H9 (cell line): ENCODE results near the gene CA5A. TPM values are rescaled to one million over a fixed set of nuclear protein-coding genes. Genes with fewer than 3 reads are reported as not detected.

Source experiments
- DNase-seq: peaks from one replicate; pipeline ENCODE4 v3.0.0-alpha.2; 2017
- H2AFZ ChIP-seq: one replicate; pipeline ENCODE4 v1.6.1; 2013; ENCODE audit warnings: mild to moderate bottlenecking, low read length, control low read depth, moderate library complexity
- H2AK5ac ChIP-seq: 2 replicates; pipeline ENCODE4 v1.6.1; 2013; ENCODE audit warnings: low read length, control low read depth, mixed read lengths; ENCODE audit not compliant: insufficient read length
- H2BK120ac ChIP-seq: one replicate; pipeline ENCODE4 v1.6.1; 2013; ENCODE audit warnings: low read depth, mild to moderate bottlenecking, low read length, control low read depth, inconsistent platforms; ENCODE audit not compliant: poor library complexity, severe bottlenecking
- H2BK12ac ChIP-seq: 2 replicates; pipeline ENCODE4 v1.6.1; 2013; ENCODE audit warnings: low read length, control low read depth, mixed read lengths, low read depth; ENCODE audit not compliant: insufficient read length
- H2BK15ac ChIP-seq: 2 replicates; pipeline ENCODE4 v1.6.1; 2013; ENCODE audit warnings: low read depth, low read length, control low read depth
- H2BK20ac ChIP-seq: one replicate; pipeline ENCODE4 v1.6.1; 2013; ENCODE audit warnings: low read depth, mild to moderate bottlenecking, low read length, control low read depth, inconsistent platforms; ENCODE audit not compliant: poor library complexity, severe bottlenecking
- H2BK5ac ChIP-seq: 2 replicates; pipeline ENCODE4 v1.6.1; 2013; ENCODE audit warnings: low read length, control low read depth, mixed read lengths; ENCODE audit not compliant: insufficient read length
- H3K14ac ChIP-seq: 2 replicates; pipeline ENCODE4 v1.6.1; 2013; ENCODE audit warnings: low read length, control low read depth; ENCODE audit not compliant: insufficient read depth
- H3K18ac ChIP-seq: 2 replicates; pipeline ENCODE4 v1.6.1; 2013; ENCODE audit warnings: low read depth, mild to moderate bottlenecking, mixed read lengths, low read length, control low read depth; ENCODE audit not compliant: insufficient read length
- H3K23ac ChIP-seq: 2 replicates; pipeline ENCODE4 v1.6.1; 2013; ENCODE audit warnings: low read length, control low read depth, mixed read lengths, low read depth; ENCODE audit not compliant: insufficient read length
- H3K23me2 ChIP-seq: 2 replicates; pipeline ENCODE4 v1.6.1; 2013; ENCODE audit warnings: low read depth, mild to moderate bottlenecking, mixed read lengths, low read length, control low read depth; ENCODE audit not compliant: insufficient read length, poor library complexity, severe bottlenecking
- H3K27ac ChIP-seq: 2 replicates; pipeline ENCODE4 v1.5.1; 2013; ENCODE audit warnings: low read length, control low read depth, mixed read lengths, low read depth; ENCODE audit not compliant: insufficient read length
- H3K27me3 ChIP-seq: 2 replicates; pipeline ENCODE4 v1.6.1; 2013; ENCODE audit warnings: low read length, control low read depth, inconsistent platforms; ENCODE audit not compliant: insufficient read depth
- H3K4ac ChIP-seq: 2 replicates; pipeline ENCODE4 v1.6.1; 2013; ENCODE audit warnings: low read depth, mild to moderate bottlenecking, control low read depth, inconsistent platforms, low read length, moderate library complexity
- H3K4me1 ChIP-seq: 2 replicates; pipeline ENCODE4 v1.6.1; 2013; ENCODE audit warnings: low read length, control low read depth, inconsistent platforms; ENCODE audit not compliant: insufficient read depth
- H3K4me2 ChIP-seq: 2 replicates; pipeline ENCODE4 v1.6.1; 2013; ENCODE audit warnings: low read length, control low read depth, mixed read lengths; ENCODE audit not compliant: insufficient read length, insufficient read depth
- H3K56ac ChIP-seq: 2 replicates; pipeline ENCODE4 v1.6.1; 2013; ENCODE audit warnings: low read depth, mild to moderate bottlenecking, mixed read lengths, low read length, control low read depth; ENCODE audit not compliant: insufficient read length
- H3K79me1 ChIP-seq: 2 replicates; pipeline ENCODE4 v1.6.1; 2013; ENCODE audit warnings: low read depth, mild to moderate bottlenecking, moderate library complexity, low read length, control low read depth, inconsistent platforms; ENCODE audit not compliant: insufficient read depth, poor library complexity, severe bottlenecking
- H3K79me2 ChIP-seq: 2 replicates; pipeline ENCODE4 v1.6.1; 2013; ENCODE audit warnings: low read length, control low read depth, inconsistent platforms; ENCODE audit not compliant: insufficient read depth
- H3K9ac ChIP-seq: 2 replicates; pipeline ENCODE4 v1.6.1; 2013; ENCODE audit warnings: low read length, control low read depth, mixed read lengths; ENCODE audit not compliant: insufficient read length; ENCODE audit errors: extremely low read depth
- H3K9me3 ChIP-seq: one replicate; pipeline ENCODE4 v1.6.1; 2013; ENCODE audit warnings: low read depth, low read length, inconsistent platforms; ENCODE audit not compliant: control insufficient read depth
- H3T11ph ChIP-seq: one replicate; pipeline ENCODE4 v1.6.1; 2013; ENCODE audit warnings: mild to moderate bottlenecking, low read length, control low read depth, inconsistent platforms
- H4K20me1 ChIP-seq: one replicate; pipeline ENCODE4 v1.6.1; 2013; ENCODE audit not compliant: control insufficient read depth, insufficient read length, insufficient read depth
- H4K5ac ChIP-seq: 2 replicates; pipeline ENCODE4 v1.6.1; 2013; ENCODE audit warnings: low read depth, mild to moderate bottlenecking, mixed read lengths, low read length, control low read depth; ENCODE audit not compliant: insufficient read length
- H4K8ac ChIP-seq: replicated peaks from 2 replicates; pipeline ENCODE4 v1.6.1; 2013; ENCODE audit warnings: low read length, control low read depth, mixed read lengths, low read depth; ENCODE audit not compliant: insufficient read length
- H4K91ac ChIP-seq: 2 replicates; pipeline ENCODE4 v1.6.1; 2013; ENCODE audit warnings: low read depth, mild to moderate bottlenecking, moderate library complexity, mixed read lengths, low read length, control low read depth; ENCODE audit not compliant: insufficient read length
- H3K27ac Mint-ChIP-seq, 3 experiments: 2 replicates in 2 of 3; 3 replicates in 1 of 3; pipeline ENCODE4 v1.8.0; 2020 to 2021; ENCODE audit warnings: mixed read lengths in 3 of 3, mild to moderate bottlenecking in 1 of 3, moderate library complexity in 1 of 3
- H3K27me3 Mint-ChIP-seq: 2 replicates; pipeline ENCODE4 v1.8.0; 2021; ENCODE audit warnings: low read depth, mild to moderate bottlenecking, moderate library complexity, mixed read lengths
- H3K36me3 Mint-ChIP-seq, 3 experiments: 2 replicates in 2 of 3; 3 replicates in 1 of 3; pipeline ENCODE4 v1.8.0; 2020 to 2021; ENCODE audit warnings: low read depth in 3 of 3, mixed read lengths in 3 of 3; ENCODE audit not compliant: insufficient read depth in 1 of 3
- H3K4me1 Mint-ChIP-seq, 2 experiments: 2 replicates each; pipeline ENCODE4 v1.8.0; 2020; ENCODE audit warnings: mixed read lengths in 2 of 2
- H3K4me3 Mint-ChIP-seq, 2 experiments: 2 replicates in 1 of 2; 3 replicates in 1 of 2; pipeline ENCODE4 v1.8.0; 2020 to 2021; ENCODE audit warnings: mild to moderate bottlenecking in 2 of 2, mixed read lengths in 2 of 2, moderate library complexity in 1 of 2
- H3K9me3 Mint-ChIP-seq, 2 experiments: 2 replicates in 1 of 2; 3 replicates in 1 of 2; pipeline ENCODE4 v1.8.0; 2020; ENCODE audit warnings: mild to moderate bottlenecking in 2 of 2, mixed read lengths in 2 of 2, moderate library complexity in 1 of 2
- WGBS: extraction: QIAGEN DNeasy Blood & Tissue Kit; methylation state at CpG from one replicate; pipeline ENCODE4 v1.1.7; 2013; ENCODE audit warnings: missing lambda C conversion rate, low lambda C conversion rate, mixed read lengths; ENCODE audit not compliant: insufficient read length; ENCODE audit errors: extremely low coverage; 5-methylcytosine and 5-hydroxymethylcytosine counted together
- total RNA-seq: library from RNA; stranded (reverse); gene quantifications from 2 replicates; pipeline ENCODE4 v1.2.1, GENCODE V29; 2021
- TF ChIP-seq, protein P1 (sequence below): fragments of 200-600 bp; sonication (generic); conservative IDR thresholded peaks from 3 replicates; pipeline ENCODE4 v1.8.0; 2021; ENCODE audit warnings: antibody characterized with exemption, mild to moderate bottlenecking

The CA5A gene
- total RNA-seq, 1 experiment from 2014 or later, result not detected

DNA sequence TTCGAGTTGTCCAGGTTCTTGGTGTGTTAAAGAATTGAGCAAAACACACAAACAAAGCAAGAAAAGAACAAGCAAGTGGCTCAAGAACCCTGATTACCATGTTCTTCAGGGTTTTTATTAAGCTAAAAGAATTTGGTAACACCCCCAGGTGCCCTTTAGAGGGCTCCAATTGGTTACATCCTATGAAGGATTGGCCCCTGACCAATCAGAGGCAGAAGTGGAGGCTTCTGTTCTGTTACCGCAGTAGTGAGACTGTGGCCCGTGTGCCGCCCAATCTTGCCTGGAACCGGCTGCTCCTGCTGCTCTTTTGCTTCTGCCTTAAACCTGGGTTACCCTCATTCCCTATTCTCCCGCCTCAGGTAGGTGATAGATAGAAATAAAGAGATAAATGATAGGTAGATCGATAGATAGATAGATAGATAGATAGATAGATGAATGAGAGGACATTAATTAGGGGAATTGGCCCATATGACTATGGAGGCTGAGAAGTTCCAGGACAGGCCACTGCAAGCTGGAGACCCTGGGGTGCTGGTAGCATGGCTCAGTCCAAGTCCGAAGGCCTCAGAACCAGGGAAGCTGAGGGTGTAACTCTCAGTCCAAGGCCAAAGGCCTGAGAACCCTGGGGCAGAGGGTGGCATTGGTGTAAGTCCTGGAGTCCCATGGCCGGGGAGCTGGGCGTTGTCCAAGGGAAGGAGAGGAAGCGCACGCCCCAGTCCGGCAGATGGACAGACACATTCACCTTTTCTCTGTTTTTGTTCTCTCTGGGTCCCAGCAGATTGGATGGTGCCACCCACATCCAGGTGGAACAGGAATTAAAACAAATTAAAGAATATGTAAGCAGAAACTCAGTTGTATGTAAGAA, 3.5 kb upstream of the CA5A start:
- Histone ChIP-seq H3K18ac (no peak overlapping the region), H3K56ac (no peak overlapping the region), H3K79me1 (no peaks in the 10 kb centered on the region), H3K79me2 (no peaks in the 10 kb centered on the region), H3K9me3 (no peaks in the 10 kb centered on the region), H3K9ac (no peak overlapping the region), H2AK5ac (no peak overlapping the region), H3T11ph (no peak overlapping the region), H2BK15ac (no peak overlapping the region), H2BK20ac (no peak overlapping the region), H2BK12ac (no peak overlapping the region), H3K27ac (no peak overlapping the region), H4K5ac (no peak overlapping the region), H3K23me2 (no peaks in the 10 kb centered on the region), H2AFZ (no peak overlapping the region), H3K23ac (no peak overlapping the region), H4K91ac (no peak overlapping the region), H2BK5ac (no peak overlapping the region), H3K27me3 (no peaks in the 10 kb centered on the region), H3K4me1 (no peaks in the 10 kb centered on the region), H3K4me2 (no peak overlapping the region), H4K20me1 (no peaks in the 10 kb centered on the region), H3K4ac (no peak overlapping the region), H2BK120ac (no peak overlapping the region), H3K14ac (no peak overlapping the region), H4K8ac (no peak overlapping the region)
- Mint-ChIP-seq H3K27me3 (peaks cover 5% of the 10 kb centered on the region), H3K4me1 (peaks cover under 1 to 6% of the 10 kb centered on the region in 2 experiments), H3K27ac (no peak overlapping the region; a peak in 1 of 7 replicates), H3K36me3 (no peaks in the 10 kb centered on the region), H3K4me3 (no peak overlapping the region), H3K9me3 (no peaks in the 10 kb centered on the region; a peak in 1 of 5 replicates)
- no peak for DNase-seq
- TF ChIP-seq, protein P1, sequence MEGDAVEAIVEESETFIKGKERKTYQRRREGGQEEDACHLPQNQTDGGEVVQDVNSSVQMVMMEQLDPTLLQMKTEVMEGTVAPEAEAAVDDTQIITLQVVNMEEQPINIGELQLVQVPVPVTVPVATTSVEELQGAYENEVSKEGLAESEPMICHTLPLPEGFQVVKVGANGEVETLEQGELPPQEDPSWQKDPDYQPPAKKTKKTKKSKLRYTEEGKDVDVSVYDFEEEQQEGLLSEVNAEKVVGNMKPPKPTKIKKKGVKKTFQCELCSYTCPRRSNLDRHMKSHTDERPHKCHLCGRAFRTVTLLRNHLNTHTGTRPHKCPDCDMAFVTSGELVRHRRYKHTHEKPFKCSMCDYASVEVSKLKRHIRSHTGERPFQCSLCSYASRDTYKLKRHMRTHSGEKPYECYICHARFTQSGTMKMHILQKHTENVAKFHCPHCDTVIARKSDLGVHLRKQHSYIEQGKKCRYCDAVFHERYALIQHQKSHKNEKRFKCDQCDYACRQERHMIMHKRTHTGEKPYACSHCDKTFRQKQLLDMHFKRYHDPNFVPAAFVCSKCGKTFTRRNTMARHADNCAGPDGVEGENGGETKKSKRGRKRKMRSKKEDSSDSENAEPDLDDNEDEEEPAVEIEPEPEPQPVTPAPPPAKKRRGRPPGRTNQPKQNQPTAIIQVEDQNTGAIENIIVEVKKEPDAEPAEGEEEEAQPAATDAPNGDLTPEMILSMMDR, result no peak
- WGBS, result no CpG with 5 or more reads among the region's 13 CpGs
